Activated CD4-positive, alpha-beta T cell treated with anti-CD3 and anti-CD28 coated beads for 36 hours (primary cell): Measurements from ENCODE around the gene EIF1AD. TPM values are rescaled to one million over a fixed set of nuclear protein-coding genes. Genes with fewer than 3 reads are reported as not detected.
A peak's percentile ranks its signal among the peaks of the same experiment; 100 is the strongest.
"Not testable (repeated sequence)": the region's sequence is repeated elsewhere in the genome, so short reads cannot be mapped to it uniquely, and the experiment has no call there.

Experiments
- ATAC-seq: fragments of 200-7000 bp; cut with Tn5 transposase; one replicate; pipeline ENCODE4 v1.10.0; 2021; ENCODE audit warnings: mild to moderate bottlenecking, moderate library complexity
- CTCF ChIA-PET: fragments of 350-600 bp; sonication (Branson Sonifier 250); formaldehyde crosslinking; loops from one replicate; lab custom pipeline; 2021; ENCODE audit warnings: antibody characterized with exemption; lab: Charles Lee
- POLR2A ChIA-PET: fragments of 350-600 bp; sonication (Branson Sonifier 250); formaldehyde crosslinking; loops from one replicate; lab custom pipeline; 2021; ENCODE audit warnings: antibody characterized with exemption, inconsistent platforms; lab: Charles Lee
- DNase-seq: peaks from one replicate; pipeline ENCODE4 v3.0.0-alpha.2; 2020
- H3K27ac Mint-ChIP-seq: one replicate; pipeline ENCODE4 v1.8.0; 2021; ENCODE audit warnings: mixed read lengths
- H3K27me3 Mint-ChIP-seq: one replicate; pipeline ENCODE4 v1.8.0; 2021; ENCODE audit warnings: mixed read lengths
- H3K36me3 Mint-ChIP-seq: one replicate; pipeline ENCODE4 v1.8.0; 2021; ENCODE audit warnings: low read depth, mixed read lengths
- H3K4me1 Mint-ChIP-seq: one replicate; pipeline ENCODE4 v1.8.0; 2021; ENCODE audit warnings: mixed read lengths
- H3K4me3 Mint-ChIP-seq: one replicate; pipeline ENCODE4 v1.8.0; 2021; ENCODE audit warnings: mild to moderate bottlenecking, moderate library complexity, mixed read lengths
- H3K9me3 Mint-ChIP-seq: one replicate; pipeline ENCODE4 v1.8.0; 2021; ENCODE audit warnings: low read depth, mixed read lengths
- intact Hi-C, 2 experiments: fragments of 100-400 bp; cut with DNase I in 1 of 2; cut with micrococcal nuclease in 1 of 2; formaldehyde crosslinking; loops; one replicate each; pipeline versions ENCODE4 v1.14.2 to v1.15.1; 2022 to 2024; cut with DNase I, micrococcal nuclease
- total RNA-seq, 2 experiments: library from RNA; stranded (reverse); gene quantifications; one replicate each; pipeline ENCODE4 v1.2.3, GENCODE V29; 2021

EIF1AD gene
- total RNA-seq, 2 experiments from 2014 or later: 45.1 to 52.2 TPM

GRCh38 chr11:66012371-66012945 is 10.5 kb upstream of the EIF1AD start:
- ChIA-PET CTCF (interaction anchor here (0.6 to 3.3 kb wide), 4 partner anchors 10 to 115 kb away, joined by 3 to 16 read pairs (median 5); no protein-coding TSS in a partner anchor), POLR2A (interaction anchor here (0.5 to 0.6 kb wide), 2 partner anchors 10 to 312 kb away, joined by 3 read pairs; partner anchors contain the start of gene BANF1)
- no peak overlapping the region for H3K4me3 Mint-ChIP-seq
- intact Hi-C loops: no loop called here
- H3K4me1 Mint-ChIP-seq: peaks cover 4% of the 10 kb centered on the region
- no peaks in the 10 kb centered on the region for H3K36me3 Mint-ChIP-seq
- no peak for DNase-seq
- ATAC-seq: no peak
- H3K9me3 Mint-ChIP-seq: no peaks in the 10 kb centered on the region
- peaks cover 18% of the 10 kb centered on the region for H3K27me3 Mint-ChIP-seq
- H3K27ac Mint-ChIP-seq: no peak overlapping the region

GRCh38 chr11:66011785-66012303 is 9.9 kb upstream of the EIF1AD start, which contains the start of gene CST6:
Gene CST6 (plus strand): TSS chr11:66012008. CDS start chr11:66012045, 37 bp downstream.
- H3K27ac Mint-ChIP-seq: no peak within 1 kb of the TSS
- no peak for DNase-seq
- H3K4me3 Mint-ChIP-seq: no peak within 1 kb of the TSS
- ATAC-seq: peak; percentile 42
- H3K36me3 Mint-ChIP-seq: no peaks in the 10 kb centered on the region
- ChIA-PET POLR2A (no interaction called here), CTCF (interaction anchor here (0.7 to 3.3 kb wide), 5 partner anchors 9 to 251 kb away, joined by 3 to 16 read pairs (median 4); partner anchors contain the start of gene BANF1)
- intact Hi-C loops: no loop called here
- no peaks in the 10 kb centered on the region for H3K9me3 Mint-ChIP-seq
- peaks cover 18% of the 10 kb centered on the region for H3K27me3 Mint-ChIP-seq
- H3K4me1 Mint-ChIP-seq: no peaks in the 10 kb centered on the region

DNA sequence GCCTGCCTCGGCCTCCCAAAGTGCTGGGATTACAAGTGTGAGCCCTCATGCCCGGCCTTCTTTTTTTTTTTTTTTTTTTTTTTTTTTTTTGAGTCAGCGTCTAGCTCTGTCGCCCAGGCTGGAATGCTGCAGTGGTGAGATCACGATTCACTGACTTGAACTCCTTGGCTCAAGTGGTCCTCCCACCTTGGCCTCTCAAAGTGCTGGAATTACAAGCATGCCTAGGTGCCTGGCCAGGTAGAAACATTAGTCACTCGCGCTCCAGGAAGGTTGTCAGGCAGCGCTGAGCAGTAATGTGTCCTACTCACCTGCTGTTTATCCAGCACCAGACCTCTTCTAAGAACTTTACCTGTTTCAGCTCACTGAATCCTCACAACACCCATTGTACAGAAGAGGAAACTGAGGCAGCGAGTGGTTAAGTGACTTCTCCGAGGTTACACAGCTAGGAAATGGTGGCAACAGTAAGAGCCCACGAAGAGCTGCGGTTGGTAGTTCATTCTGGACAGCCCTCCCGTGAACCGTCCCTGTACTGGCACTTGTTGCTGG is 9.4 kb upstream of the EIF1AD start:
- Mint-ChIP-seq H3K36me3 (no peaks in the 10 kb centered on the region), H3K9me3 (no peaks in the 10 kb centered on the region), H3K27me3 (peaks cover 18% of the 10 kb centered on the region), H3K27ac (no peak overlapping the region), H3K4me1 (no peaks in the 10 kb centered on the region), H3K4me3 (no peak overlapping the region)
- POLR2A ChIA-PET: no interaction called here
- ATAC-seq: no peak
- CTCF ChIA-PET: interaction anchor here (0.7 to 3.3 kb wide), 4 partner anchors 9 to 251 kb away, joined by 3 to 16 read pairs (median 4); partner anchors contain the start of gene BANF1
- intact Hi-C loops: no loop called here
- DNase-seq: no peak

DNA sequence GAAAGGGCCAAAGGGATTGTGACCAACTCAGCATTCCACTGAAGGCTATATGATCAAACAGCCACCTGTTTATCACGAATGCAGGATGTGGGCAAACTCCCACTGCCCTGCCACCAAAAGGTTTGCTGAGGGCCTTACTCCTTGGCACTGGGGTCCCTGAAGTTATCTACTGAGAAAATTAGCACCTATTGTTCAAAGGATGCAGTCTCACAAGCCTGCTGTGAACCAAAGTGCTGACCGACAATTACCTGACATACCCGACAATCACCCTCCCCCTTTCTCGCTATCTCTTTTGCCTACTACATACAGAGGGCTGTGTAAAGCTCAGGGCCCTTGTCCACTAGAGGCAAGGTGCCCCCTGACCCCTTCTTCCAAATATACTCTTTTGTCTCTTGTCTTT is 8.1 kb upstream of the EIF1AD start:
- H3K27ac Mint-ChIP-seq, H3K36me3 Mint-ChIP-seq, ATAC-seq, H3K9me3 Mint-ChIP-seq, H3K4me1 Mint-ChIP-seq, H3K4me3 Mint-ChIP-seq, intact Hi-C loops, DNase-seq, POLR2A ChIA-PET: not testable (repeated sequence)
- CTCF ChIA-PET: interaction anchor here (0.6 to 1.2 kb wide), 3 partner anchors 13 to 35 kb away, joined by 3 to 7 read pairs (median 4); no protein-coding TSS in a partner anchor
- H3K27me3 Mint-ChIP-seq: peaks cover 18% of the 10 kb centered on the region

GRCh38 chr11:66008468-66009101 is 6.6 kb upstream of the EIF1AD start:
- H3K27ac Mint-ChIP-seq: no peak overlapping the region
- H3K36me3 Mint-ChIP-seq: peaks cover 16% of the 10 kb centered on the region
- ATAC-seq (no peak), DNase-seq (no peak)
- intact Hi-C loops: no loop called here
- ChIA-PET CTCF (interaction anchor here (0.6 to 2.4 kb wide), 5 partner anchors 14 to 124 kb away, joined by 3 to 9 read pairs (median 4); no protein-coding TSS in a partner anchor), POLR2A (interaction anchor here (0.6 kb wide), 1 partner anchor 1317 kb away, joined by 3 read pairs; no protein-coding TSS in a partner anchor)
- no peaks in the 10 kb centered on the region for H3K9me3 Mint-ChIP-seq
- peaks cover 14% of the 10 kb centered on the region for H3K27me3 Mint-ChIP-seq
- H3K4me1 Mint-ChIP-seq: peaks cover 7% of the 10 kb centered on the region
- H3K4me3 Mint-ChIP-seq: no peak overlapping the region

DNA sequence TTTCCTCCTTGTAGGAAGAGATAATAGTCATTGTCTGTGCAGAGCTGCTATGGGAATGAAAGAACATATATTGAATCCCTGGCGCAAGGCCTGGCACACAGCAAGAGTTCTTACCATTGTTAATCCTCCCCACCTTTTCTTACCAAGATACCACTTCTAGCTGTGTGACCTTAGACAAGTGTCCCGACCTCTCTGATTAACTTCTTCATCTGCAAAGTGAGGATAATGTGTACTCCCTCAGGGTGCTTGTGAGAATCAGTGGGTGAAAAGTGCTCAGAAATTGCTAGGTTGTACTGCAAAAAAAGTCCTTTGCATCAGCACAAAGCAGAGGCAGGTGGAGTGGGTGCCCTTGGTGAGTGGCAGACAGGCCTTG is 6.1 kb upstream of the EIF1AD start:
- H3K27me3 Mint-ChIP-seq: peaks cover 10% of the 10 kb centered on the region
- H3K36me3 Mint-ChIP-seq: peaks cover 19% of the 10 kb centered on the region
- POLR2A ChIA-PET: interaction anchor here (0.6 kb wide), 1 partner anchor 1318 kb away, joined by 3 read pairs; no protein-coding TSS in a partner anchor
- ATAC-seq (no peak), DNase-seq (no peak)
- CTCF ChIA-PET: interaction anchor here (0.6 to 2.4 kb wide), 5 partner anchors 15 to 70 kb away, joined by 3 to 9 read pairs (median 3); no protein-coding TSS in a partner anchor
- no peak overlapping the region for H3K4me3 Mint-ChIP-seq
- H3K9me3 Mint-ChIP-seq: no peaks in the 10 kb centered on the region
- intact Hi-C loops: no loop called here
- H3K4me1 Mint-ChIP-seq: peaks cover 12% of the 10 kb centered on the region
- no peak overlapping the region for H3K27ac Mint-ChIP-seq

DNA sequence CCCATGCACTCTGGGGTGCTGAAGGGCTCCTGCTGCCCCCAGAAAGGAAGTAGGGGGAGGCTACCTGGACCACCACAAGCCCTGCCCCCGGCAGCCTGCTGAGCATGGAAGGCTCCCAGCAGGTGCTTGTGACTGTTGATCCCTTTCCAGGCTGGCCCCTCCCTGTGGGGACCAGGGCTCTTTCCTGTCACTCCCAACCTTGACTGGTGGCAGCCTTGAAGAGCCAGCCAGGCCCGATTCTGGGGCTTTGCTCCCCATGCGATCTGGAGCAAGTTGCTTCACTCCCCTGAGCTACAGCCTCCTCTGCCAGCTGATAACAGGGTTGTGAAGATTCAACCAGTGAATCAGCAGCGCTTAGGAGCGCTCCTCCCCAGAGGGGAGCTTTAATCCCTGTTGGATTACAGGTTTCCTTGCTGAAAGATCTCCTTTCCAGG is 5.3 kb upstream of the EIF1AD start:
- intact Hi-C loops: no loop called here
- Mint-ChIP-seq H3K27ac (no peak overlapping the region), H3K27me3 (peaks cover 6% of the 10 kb centered on the region), H3K9me3 (no peaks in the 10 kb centered on the region), H3K4me1 (peaks cover 15% of the 10 kb centered on the region), H3K36me3 (peaks cover 21% of the 10 kb centered on the region), H3K4me3 (no peak overlapping the region)
- ChIA-PET POLR2A (no interaction called here), CTCF (interaction anchor here (0.9 to 2.4 kb wide), 2 partner anchors 15 to 40 kb away, joined by 3 to 9 read pairs; no protein-coding TSS in a partner anchor)
- ATAC-seq (no peak), DNase-seq (no peak)

- Mint-ChIP-seq H3K9me3 (no peaks in the 10 kb centered on the region), H3K27me3 (peaks cover 6% of the 10 kb centered on the region), H3K4me1 (peaks cover 15% of the 10 kb centered on the region), H3K27ac (no peak overlapping the region), H3K4me3 (no peak overlapping the region), H3K36me3 (peaks cover 23% of the 10 kb centered on the region)
- ATAC-seq (no peak), DNase-seq (no peak)
- ChIA-PET POLR2A (no interaction called here), CTCF (interaction anchor here (2.4 kb wide), 1 partner anchor 16 kb away, joined by 9 read pairs; no protein-coding TSS in a partner anchor)
- intact Hi-C loops: no loop called here
These were observed 4.9 kb upstream of the EIF1AD start for GRCh38 chr11:66006891-66007176.

DNA sequence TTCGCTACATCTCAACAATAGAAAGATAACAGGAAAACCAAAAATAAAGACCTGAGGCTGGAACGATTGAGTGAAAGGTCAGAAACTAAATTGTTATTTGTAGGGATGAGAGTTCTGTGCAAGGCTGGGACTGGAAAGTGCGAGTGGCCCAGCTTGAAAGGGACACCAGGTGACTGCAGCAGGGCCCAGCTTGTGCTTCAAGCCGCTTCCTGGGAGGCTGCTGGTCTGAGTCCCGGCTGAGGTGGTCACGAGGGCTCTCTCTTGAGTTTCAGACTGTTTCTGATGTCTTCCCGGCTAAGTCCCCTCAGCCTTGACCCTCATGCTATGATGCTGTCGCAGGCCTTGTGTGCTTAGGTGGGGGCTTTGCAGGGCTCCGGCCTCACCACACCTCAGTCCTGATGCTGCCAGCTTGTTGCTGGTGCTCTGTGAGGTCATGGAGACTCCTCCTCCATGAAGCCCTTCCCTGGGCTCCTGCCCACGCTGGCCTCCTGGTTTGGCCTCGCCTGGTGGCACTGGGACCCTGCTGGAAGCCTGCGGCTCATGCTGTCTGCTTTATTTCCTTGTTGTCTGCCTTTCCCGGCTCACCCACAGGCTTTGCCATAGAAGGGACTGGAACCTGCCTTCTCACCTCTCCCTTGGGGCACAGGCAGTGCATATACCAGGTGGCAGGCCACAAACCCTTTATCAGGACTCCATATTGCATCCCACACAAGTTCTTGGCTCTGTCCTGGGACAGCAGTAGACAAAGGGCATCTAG is 4.4 kb upstream of the EIF1AD start:
- Mint-ChIP-seq H3K4me1 (peaks cover 15% of the 10 kb centered on the region), H3K27me3 (peaks cover 3% of the 10 kb centered on the region), H3K4me3 (no peak overlapping the region), H3K9me3 (no peaks in the 10 kb centered on the region), H3K27ac (peak overlapping the region; percentile 32), H3K36me3 (peaks cover 25% of the 10 kb centered on the region)
- intact Hi-C loops: no loop called here
- POLR2A ChIA-PET: interaction anchor here (1.0 kb wide), 1 partner anchor 116 kb away, joined by 4 read pairs; the partner anchor contains the start of gene CCDC85B
- ATAC-seq (no peak), DNase-seq (no peak)
- CTCF ChIA-PET: interaction anchor here (0.6 to 2.4 kb wide), 2 partner anchors 16 kb away, joined by 3 to 9 read pairs; no protein-coding TSS in a partner anchor

DNA sequence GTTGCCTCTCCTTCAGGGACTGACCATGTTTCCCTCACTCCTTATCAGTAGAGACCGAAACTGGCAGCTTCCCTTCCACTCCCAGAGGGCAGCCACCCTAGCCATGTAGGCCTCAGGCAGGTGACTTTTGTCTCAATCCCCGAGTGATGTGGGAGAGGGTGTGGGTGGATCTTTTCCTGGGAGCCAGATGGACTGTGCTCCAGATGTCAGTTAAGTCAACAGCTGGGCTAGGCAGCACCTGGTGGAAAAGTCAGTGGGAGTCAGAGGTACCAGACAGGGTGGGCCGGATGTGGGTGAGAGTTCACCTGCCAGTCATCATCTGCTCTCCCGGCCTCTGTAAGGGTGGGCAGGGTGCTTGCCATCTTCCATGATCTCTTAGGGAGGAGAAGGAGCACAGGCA is 2.2 kb upstream of the EIF1AD start:
- peaks cover 32% of the 10 kb centered on the region for H3K4me1 Mint-ChIP-seq
- no peak for ATAC-seq
- peaks cover 42% of the 10 kb centered on the region for H3K36me3 Mint-ChIP-seq
- DNase-seq: no peak
- peak overlapping the region; percentile 60 for H3K27ac Mint-ChIP-seq
- CTCF ChIA-PET: interaction anchor here (1.0 kb wide), 1 partner anchor 18 kb away, joined by 4 read pairs; no protein-coding TSS in a partner anchor
- H3K9me3 Mint-ChIP-seq: no peaks in the 10 kb centered on the region
- peak overlapping the region; percentile 55 for H3K4me3 Mint-ChIP-seq
- POLR2A ChIA-PET: interaction anchor here (0.8 kb wide), 1 partner anchor 18 kb away, joined by 3 read pairs; no protein-coding TSS in a partner anchor
- H3K27me3 Mint-ChIP-seq: no peaks in the 10 kb centered on the region
- intact Hi-C loops: loop anchor here (5.0 kb wide), 3 partner anchors 48 to 588 kb away; partner anchors contain the start of genes CCDC87 (in 1 of the 2), CCS (in 1 of the 2), KAT5 (in 1 of the 2) and SF3B2 (in 1 of the 2)
